Stimulated activated CD8-positive, alpha-beta memory T cell treated with anti-CD3 and anti-CD28 coated beads, Interleukin-4, amount 100 ng/mL, for 1 hour (primary cell): ENCODE results near the gene HSPB7.
"Not testable (repeated sequence)": the region's sequence is repeated elsewhere in the genome, so short reads cannot be mapped to it uniquely, and the experiment has no call there.

ENCODE experiments used
- DNase-seq, 2 donors: peaks; one replicate each; pipeline ENCODE4 v3.0.0-alpha.2; 2020; ENCODE audit warnings: low read depth in 2 of 2, low spot score in 1 of 2

Gene HSPB7

DNA sequence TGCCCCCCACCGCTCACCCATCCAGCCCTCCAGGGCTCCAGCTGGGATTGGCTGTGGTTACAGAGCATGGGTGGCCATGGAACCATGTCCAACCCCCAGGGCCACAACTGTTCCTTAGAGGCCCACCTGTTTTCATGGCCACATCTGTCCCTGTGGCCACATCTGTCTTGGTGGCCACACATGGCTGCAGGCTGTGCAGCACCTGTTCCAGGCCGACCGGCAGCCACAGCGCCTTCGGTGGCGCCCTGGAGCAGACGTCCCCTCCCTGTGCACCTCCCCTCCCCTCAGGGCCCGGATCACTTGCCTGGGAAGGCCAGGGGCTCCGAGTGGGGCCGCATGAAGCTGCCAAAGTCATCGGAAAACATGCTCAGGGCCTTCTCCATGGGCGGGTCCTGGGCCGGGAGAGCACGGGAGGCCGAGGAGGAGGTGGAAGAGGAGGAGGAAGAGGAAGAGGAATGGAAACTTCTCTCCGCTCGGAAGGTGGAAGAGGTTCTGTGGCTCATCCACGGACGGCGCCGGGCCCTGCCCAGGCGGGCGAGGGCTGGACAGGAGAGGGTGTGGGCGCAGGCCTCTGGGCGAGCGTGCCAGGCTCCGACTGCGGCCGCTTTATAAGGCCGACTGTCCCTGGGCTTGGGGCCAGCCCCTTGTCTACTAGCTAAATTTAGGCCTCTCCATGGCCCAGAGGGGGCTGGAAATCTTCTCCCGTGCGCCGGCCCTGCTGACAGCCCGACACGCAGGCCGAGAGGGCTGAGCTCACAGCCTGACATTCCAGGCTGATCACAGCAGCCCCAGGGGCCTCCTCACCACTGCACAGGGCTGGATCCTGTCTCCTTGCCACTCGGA lies at the start of gene HSPB7:
TSS of gene HSPB7 (minus strand) at position 583 of the 843 bp plus-strand sequence. CDS start at position 503, 80 bp downstream.
- no peak for DNase-seq

DNA sequence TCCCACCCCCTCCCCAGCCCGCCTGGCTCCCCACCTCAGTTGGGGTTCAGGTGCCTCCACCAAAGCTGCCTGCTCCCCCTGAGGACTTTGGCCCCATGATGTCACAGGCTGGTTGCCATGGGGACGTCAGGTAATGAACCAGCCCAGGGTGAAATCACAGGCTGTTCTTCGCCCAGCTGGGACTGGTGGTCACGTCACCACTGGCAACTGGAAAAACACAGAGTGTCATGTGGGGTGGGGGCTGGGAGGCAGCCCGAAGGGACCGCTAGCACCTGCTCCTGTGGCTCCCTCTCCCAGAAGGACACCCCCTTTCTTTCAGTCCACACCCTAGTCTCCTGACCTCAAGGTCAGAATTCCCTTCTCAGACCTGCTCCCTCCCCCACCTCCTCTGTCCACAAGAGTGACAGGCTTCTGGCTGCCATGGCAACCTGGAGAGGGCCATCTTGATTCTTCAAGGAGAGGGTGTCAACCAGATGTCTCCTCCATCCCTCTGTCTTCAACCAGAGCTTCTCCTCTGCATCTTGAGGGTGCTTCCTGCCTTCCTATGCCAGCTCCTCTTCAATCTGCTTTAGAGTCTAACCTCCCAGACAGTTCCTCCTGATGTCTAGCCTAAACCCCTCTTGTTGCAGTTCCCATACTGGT lies 49.4 kb upstream of the HSPB7 start:
- DNase-seq: no peak

DNA sequence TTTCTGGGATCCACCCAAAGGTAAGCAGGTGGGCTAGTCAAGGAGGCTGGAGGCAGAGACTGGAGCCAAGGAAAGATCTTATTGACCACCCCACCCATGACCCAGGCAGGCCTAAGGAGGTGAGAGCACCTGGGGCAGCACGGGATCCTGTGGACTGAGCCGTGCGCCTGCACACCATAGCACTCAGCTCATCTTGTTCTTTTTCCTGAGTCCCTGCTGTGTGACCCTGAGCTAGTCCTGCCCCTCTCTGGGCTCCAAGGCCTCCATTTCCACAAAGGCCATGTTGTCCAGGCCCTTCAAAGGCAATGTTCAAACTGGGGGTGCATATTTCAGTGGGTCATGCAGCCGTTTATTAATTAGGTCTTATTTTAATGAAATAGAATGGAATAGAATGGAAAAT lies 48.4 kb upstream of the HSPB7 start:
- no peak for DNase-seq

DNA sequence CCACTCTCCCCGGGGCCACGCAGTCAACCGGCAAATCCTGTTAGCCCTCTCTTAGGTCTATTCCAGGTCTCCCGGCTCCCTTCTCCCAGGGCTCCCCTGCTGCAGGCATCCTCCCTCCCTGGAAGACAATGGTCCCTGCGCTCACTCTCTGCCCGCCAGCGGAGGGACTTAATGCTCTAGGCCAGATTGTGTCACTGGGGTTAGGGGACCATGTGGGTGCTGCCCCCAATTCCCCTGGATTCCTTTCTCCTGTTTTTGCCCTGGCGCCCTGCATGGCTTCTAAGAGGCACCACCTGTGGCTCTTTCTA lies 47.4 kb upstream of the HSPB7 start:
- no peak for DNase-seq

DNA sequence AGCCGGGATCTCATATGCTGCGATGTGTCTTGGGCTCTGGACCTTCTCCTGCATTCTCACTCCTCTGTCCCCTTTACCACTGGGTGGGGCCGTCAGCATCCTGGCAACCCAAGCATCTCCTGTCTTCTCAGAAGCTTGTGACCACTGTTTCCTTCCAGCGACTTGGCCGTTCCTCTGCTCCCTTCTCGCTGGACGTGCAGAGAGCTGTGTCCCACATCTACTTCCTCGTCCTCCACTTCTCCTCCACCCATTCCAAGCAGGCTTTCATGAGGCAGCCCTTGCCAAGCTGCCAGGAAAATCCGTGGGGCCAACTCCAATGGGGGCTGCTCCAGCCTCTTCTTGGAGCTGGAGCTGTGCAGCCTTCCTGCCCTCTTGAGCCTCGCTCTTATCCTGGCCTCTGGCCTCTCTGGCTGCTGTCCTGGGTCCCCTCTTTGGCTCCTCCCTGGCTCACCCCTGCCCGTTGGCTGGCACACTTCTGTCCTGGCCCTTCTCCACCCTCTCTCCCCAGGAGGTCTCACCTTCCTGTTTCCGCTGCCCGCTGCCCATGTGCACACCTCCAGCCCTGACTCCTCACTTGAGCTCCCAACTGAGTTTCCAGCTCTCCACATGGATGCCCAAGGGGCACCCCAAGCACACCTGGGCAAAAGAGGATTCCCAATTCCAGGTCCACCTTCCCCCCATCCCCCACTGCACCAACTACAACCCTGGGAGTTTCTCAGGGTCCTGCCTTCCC lies 46.9 kb upstream of the HSPB7 start:
- no peak for DNase-seq

DNA sequence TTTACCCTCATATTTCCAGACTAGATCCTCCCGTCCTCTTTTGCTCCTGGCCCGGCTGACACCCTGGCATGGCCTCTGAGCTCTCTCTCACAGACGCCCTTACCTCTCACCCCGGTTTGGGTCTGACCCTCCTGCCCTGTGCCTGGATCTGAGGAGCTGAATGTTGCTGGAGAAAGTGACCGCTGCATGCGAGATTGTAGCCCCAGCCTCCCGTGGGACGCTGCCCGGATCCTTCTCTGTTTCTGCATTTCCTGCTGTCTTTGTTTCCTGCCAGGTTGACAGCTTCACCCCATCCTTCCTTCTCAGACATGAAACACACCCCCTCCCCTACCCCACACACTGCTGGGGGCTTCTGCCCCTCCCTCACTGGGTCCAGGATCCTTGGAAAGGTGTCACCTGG lies 46.1 kb upstream of the HSPB7 start:
- no peak for DNase-seq

DNA sequence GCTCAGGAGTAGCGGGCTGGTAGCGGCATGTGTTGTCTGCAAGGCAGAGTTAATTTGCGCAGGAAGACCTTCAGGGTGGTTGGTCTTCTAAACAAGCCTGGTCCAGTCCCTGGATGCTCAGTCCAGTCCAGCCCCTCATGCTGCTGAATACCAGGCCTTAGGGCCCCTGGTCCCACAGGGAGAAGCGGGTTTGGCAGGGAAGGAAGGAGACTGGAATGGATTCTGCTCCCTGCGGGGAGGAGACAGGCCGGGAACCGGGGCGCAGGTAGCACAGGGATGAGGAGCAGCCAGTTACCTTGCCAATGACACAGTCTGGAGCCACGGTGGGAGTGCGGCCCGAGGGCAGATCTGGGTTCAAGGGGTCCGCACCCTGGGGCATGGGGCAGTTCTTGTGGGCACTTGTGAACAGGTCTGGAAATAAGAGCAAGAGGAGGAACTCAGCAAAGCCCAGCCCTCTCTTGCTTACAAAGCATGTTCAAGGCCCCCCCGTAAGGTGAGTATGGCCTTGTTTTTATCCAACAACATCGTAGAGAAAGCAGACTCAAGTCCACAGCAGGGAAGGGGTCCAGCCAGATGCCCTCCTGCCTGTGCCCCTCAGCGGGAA lies 45.5 kb upstream of the HSPB7 start:
- no peak for DNase-seq

DNA sequence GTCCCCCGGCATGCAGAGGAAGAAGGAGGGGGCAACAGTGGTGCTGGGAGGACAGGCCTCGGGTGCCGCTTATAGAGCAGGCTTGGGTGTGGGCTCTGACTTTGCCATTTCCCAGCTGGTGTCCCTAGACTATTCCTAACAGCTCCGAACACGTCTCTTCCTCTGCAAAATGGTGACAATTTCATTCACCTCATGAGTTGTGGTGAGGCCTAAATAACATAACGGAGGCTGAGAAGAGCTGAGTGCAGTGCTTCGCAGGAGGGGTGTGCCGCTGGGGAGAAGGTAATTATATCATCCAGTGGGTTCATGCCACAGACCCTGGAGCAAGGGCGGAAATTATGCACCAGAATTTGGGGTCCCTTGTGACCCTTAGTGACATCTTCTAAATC lies 44.8 kb upstream of the HSPB7 start:
- not testable (repeated sequence) for DNase-seq

DNA sequence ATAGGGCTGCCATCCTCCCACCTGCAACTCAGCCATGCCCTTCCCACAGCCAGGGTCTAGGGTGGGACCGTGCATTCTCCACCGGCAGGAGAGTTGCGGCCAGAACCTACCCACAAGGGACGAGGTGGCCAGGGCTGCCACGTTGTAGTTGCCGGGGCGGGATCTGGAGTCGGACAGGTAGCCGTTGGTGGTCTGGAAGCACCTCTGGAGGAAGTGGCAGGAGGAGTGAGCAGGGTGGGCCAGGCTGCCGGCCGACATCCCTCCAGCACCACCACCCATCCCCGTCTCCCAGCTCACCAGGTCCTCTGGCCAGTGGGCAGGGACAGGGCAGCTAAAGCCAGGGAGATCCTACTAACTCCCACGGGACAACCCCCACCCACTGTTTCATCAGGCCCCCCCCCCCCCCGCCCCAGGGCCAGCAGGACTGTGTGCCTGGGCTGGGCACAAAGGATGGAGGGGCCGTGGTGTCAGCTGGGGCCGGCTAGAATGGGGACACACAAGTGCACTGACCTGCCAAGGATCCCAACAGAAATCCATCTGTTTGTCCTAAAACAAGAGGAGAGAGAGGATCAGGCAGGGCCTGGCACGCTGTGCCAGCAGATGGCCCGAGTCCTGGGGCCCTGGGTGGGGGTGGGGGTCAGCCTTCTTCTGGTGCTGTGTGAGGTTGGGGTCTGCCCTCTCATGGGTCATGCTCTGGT lies 44.3 kb upstream of the HSPB7 start:
- DNase-seq: not testable (repeated sequence)

DNA sequence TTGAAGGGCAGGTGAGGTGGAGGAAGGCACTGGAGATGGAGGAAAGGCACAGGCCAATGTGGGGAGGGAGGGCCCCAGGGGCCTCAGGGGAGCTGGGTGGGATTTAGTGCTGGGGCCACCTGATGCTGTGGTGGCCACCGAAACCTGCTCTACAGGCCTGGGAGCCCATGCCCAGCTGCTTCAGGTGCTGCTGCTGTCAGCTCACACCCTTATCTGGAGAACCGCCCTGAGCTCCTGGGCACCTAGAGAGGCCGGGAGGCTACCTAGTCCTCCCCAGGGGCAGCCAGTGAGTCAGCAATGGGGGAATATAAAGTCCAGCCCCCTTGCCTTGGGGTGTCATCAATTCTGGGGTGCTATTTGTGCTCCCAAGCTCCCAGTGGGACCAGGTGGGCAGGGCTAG lies 43.4 kb upstream of the HSPB7 start:
- DNase-seq: no peak

DNA sequence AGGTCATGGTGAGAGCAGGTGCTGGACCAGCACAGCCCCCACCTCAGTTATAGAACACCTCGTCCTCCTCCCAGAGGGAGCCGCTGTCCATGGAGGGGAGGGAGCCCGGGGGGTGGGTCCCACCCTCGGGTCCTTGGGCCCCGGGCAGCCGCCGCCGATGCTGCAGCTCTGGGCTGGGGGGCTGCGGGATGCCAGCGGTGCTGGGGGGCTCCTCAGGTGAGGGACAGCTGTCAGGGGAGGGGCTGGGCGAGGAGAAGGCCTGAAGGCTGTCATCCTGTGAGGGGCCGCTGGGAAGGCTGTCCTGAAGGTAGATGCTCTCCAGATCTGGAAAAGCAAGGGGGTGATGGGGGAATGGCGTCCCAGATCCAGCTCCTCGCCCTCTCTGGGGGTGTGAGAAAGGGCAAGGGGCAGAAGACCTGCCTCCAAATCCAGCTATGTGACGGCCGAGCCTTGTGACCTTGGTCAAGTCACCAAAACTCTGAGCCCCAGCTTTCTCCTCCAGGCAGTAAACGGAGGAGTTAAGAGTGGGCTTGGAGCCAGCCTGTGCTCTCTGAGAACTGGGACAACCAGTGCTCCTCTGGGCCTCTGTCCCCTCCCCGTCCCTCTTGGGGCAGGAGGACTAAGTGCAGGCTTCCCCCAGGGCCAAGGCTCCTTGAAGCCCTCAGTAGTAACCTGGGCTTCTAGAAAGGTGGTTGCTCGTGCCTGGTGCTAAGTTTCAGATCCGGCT lies 40.7 kb upstream of the HSPB7 start:
- DNase-seq: not testable (repeated sequence)

DNA sequence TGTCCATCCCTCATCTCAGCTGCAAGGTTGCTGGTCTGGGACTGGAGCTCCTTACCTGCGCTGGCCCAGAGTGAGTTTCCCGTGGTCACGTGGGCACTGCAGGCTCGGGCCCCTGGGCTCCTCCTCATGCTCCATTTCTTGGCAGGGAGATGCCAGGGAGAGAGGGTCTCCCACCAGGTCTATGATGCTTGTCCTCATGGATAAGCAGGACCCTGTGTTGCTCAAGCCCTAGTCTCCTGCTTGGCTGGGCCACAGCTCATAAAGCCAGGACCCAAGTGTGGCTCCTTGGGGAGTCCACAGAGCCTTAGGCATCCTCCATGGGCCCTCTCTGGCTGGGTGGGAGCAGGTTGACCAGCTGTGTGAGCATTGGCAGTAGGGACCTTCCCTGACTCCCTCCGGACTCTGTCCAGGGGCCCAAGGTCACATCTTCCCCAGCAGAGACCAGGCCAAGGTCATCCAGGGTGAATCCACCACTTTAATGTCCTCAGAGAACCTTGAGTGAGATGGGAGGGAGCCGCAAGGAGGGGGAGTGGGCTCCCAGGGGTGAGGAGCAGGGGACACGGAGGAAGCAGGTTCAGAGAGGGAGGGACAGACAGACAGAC lies 39.6 kb upstream of the HSPB7 start:
- DNase-seq: not testable (repeated sequence)

DNA sequence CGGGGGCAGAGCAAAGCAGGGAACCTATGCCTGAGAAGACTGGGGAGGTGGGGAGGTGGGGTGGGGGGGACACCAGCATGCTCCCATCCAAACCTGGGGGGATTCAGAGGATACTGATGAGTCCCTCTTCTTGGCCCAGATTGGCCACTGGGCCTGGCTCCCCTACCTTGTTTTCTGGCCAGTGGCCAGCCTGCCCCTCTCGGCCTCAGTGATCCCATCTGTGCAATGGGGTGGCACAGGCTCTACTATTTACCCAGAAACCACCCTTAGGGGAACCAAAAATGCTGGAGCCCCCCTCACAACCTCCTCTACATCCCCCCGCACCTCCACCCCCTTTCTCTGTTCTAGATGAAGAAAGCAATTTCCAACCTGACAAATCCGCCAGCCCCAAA lies 38.7 kb upstream of the HSPB7 start:
- not testable (repeated sequence) for DNase-seq

DNA sequence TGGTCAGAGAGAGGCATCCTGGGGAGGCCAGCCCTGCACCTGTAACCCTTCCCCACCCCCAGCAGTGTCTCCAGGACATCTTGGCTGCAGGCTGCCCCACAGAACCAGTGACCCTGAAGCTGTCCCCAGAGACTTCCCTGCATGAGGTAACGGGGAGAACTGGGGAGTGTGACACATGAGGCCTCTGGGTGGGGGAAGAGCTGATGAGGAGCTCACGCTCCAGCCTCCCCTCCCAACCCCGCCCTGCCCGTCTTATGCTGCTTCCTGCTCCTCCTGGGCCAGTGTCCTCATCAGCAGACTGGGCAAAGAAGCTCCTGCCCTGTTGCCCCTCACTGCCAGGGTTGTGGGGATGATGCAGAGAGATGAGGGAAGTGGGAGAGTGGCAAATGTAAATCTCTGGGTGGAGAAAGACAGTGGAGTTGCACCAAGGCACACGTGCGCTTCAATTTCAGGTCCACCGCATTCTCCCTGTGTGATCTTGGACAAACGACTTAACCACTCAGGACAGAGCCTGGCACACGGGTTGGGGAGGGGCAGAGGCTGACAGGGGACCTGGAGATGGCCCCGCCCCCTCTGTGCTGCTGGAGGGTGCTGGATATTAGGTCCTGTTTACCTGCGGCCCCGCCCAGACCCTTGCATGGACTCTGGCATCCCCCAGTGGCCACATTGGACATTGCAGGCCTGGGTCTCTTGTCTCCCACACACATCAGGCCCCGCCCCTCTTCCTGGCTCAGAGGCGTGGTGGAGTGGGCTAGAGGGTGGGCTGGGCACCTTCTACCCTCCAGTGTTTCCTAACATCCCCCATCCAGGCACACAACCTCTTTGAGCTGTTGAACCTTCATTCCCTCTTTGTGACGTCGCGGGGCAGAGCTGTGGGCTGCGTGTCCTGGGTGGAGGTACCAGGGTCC lies 38.0 kb upstream of the HSPB7 start:
- DNase-seq: peak; percentile 53 to 73

DNA sequence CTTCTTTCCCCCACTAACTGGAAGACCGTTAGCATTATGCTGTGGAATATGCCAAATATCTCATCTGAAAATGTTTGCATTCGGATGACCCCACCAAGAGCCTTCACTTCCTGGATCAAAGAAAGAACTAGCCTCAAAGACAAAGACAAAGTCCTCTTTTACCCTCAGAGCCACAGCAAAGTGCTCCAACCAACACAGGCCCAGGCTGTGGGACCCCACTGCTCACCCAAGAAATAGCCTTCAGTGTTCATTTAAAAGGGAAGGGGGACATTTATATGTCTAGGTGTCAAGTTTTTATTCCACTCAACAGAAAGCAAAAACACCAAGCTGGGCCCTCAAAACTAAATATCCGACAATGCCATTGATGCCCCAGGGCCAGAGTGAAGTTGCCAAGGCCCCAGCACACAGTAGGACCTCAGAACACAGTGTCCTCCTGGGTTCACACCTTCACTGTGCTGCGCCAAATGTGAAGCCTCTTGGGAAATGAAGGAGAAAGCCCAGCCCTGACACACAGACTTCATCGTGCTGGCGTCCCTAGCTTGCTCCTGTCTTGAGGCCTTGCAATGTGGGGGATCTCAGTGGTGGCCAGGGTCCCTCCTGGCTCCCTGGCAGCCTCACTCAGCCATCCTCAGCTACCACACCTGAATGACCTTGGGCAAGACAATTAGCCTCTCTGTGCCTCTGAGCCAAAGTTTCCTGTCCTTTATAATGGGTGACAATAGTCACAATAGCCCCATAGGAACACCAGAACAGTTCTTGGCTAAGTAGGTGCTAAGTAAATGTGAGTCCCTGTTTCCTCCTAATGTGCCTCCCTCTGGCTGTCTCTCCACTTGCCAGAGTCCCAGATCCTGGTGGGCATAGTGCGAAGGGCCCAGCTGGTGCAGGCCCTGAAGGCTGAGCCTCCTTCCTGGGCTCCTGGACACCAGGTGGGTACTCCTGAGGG lies 37.0 kb upstream of the HSPB7 start:
- DNase-seq: no peak

DNA sequence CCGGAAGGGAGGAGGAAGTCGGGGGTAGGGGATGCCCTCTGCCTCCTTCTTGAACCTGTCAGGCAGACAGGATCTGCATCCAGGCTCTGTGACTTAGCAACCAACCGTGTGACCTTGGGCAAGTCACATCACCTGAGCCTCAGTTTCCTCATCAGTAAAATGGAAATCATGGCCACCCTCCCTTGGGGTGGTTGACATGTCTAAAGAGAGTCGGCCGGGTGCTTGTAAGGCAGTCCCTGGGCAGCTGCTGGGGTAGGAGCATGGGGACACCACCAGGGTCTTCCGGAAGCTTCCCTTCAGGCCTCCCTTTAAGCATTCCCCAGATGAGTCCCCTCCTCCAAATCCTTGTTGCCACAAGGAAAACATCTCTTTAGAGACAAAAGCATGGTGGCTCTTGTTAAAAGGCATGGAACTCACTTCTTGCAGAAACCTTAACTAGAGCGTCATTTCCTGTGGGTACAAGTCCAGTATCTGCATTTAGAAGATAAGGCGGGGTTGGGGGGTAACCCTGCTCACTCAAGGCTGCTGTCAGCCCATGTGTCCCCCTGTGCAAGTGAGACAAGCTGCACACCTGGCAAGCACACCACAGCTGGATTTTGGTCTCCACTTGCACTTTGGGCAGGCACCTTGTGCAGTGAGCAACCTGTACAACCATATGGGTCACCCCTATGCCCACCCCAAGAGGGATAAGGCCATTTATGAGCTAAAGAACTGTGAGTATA lies 36.1 kb upstream of the HSPB7 start:
- DNase-seq: no peak

DNA sequence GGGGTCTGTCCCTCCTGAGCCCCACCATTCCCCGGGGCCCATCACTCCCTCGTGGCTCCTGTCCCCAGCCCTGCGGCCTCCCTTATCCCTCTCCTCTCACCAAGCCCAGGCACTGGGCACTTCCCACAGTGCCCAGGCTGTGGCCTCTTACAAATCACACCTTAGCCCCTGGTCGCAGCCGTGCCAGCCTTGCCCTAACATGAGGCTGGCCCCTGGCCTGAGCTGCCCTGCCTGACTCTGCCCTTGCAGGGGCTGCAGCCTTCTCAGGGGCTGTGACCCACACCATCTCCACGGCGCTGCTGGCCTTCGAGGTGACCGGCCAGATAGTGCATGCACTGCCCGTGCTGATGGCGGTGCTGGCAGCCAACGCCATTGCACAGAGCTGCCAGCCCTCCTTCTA lies 34.1 kb upstream of the HSPB7 start:
- DNase-seq: not testable (repeated sequence)
